Naive thymus-derived CD8-positive, alpha-beta T cell (primary cell): ENCODE results near the gene CLEC9A. TPM values are rescaled to one million over a fixed set of nuclear protein-coding genes. Genes with fewer than 3 reads are reported as not detected.

ENCODE experiments used
- ATAC-seq, 2 donors: fragments of 150-1000 bp; cut with Tn5 transposase in 1 of 2; sonication (Bioruptor Pico), chemical (Tn5 transposase) in 1 of 2; 1 replicate in 1 of 2; 2 replicates in 1 of 2; pipeline ENCODE4 v1.10.0; 2021; ENCODE audit warnings: mild to moderate bottlenecking in 2 of 2, moderate library complexity in 2 of 2
- POLR2A ChIA-PET: fragments of 350-600 bp; sonication (Branson Sonifier 250); formaldehyde crosslinking; loops from one replicate; lab custom pipeline; 2021; ENCODE audit warnings: antibody characterized with exemption; lab: Charles Lee
- DNase-seq, 10 donors: peaks; one replicate each; pipeline versions ENCODE4 v3.0.0 to v3.0.0-alpha.2; 2020 to 2022
- H3K27ac Mint-ChIP-seq, 10 donors: one replicate each; pipeline ENCODE4 v1.8.0; 2020 to 2022; ENCODE audit warnings: mild to moderate bottlenecking in 10 of 10, mixed read lengths in 10 of 10, moderate library complexity in 4 of 10, inconsistent platforms in 1 of 10
- H3K27me3 Mint-ChIP-seq, 5 donors: one replicate each; pipeline ENCODE4 v1.8.0; 2021 to 2022; ENCODE audit warnings: mixed read lengths in 5 of 5
- H3K36me3 Mint-ChIP-seq, 3 donors: one replicate each; pipeline ENCODE4 v1.8.0; 2020 to 2022; ENCODE audit warnings: mixed read lengths in 3 of 3, mild to moderate bottlenecking in 2 of 3, inconsistent platforms in 1 of 3
- H3K4me1 Mint-ChIP-seq, 4 donors: one replicate each; pipeline ENCODE4 v1.8.0; 2021 to 2022; ENCODE audit warnings: mixed read lengths in 4 of 4
- H3K4me3 Mint-ChIP-seq, 10 donors: one replicate each; pipeline ENCODE4 v1.8.0; 2020 to 2022; ENCODE audit warnings: mild to moderate bottlenecking in 10 of 10, mixed read lengths in 10 of 10, moderate library complexity in 6 of 10, inconsistent platforms in 1 of 10
- H3K9me3 Mint-ChIP-seq, 9 donors: one replicate each; pipeline ENCODE4 v1.8.0; 2020 to 2022; ENCODE audit warnings: mixed read lengths in 9 of 9, mild to moderate bottlenecking in 3 of 9, inconsistent platforms in 1 of 9, moderate library complexity in 1 of 9
- polyA plus RNA-seq, 3 donors: library from polyadenylated mRNA; unstranded; fragments of 300-500 nt; fragmentation: Illumina TruSeq; gene quantifications; one replicate each; pipeline ENCODE4 v1.2.3, GENCODE V29; 2021
- total RNA-seq, 8 experiments: library from RNA in 2 of 8; stranded (reverse) in 2 of 8; gene quantifications; one replicate each; pipeline ENCODE4 v1.2.3 and lab custom pipeline; 2021 to 2026

The CLEC9A gene
- total and polyA plus RNA-seq, 5 experiments from 2014 or later: not detected

- peaks cover 0 to 7% (median 2%) of the 10 kb centered on the region in 5 donors for H3K27me3 Mint-ChIP-seq
- H3K4me1 Mint-ChIP-seq: peaks cover 0 to 2% (median 0%) of the 10 kb centered on the region in 4 donors
- no peak overlapping the region for H3K27ac Mint-ChIP-seq
- no peaks in the 10 kb centered on the region for H3K36me3 Mint-ChIP-seq
- no peak for ATAC-seq
- POLR2A ChIA-PET: no interaction called here
- H3K4me3 Mint-ChIP-seq: no peak overlapping the region
- no peaks in the 10 kb centered on the region for H3K9me3 Mint-ChIP-seq
- DNase-seq: no peak
These were observed 2.8 kb upstream of the CLEC9A start for GRCh38 chr12:10027721-10028120.

- Mint-ChIP-seq H3K36me3 (no peaks in the 10 kb centered on the region), H3K27me3 (peaks cover 0 to 7% (median 2%) of the 10 kb centered on the region in 5 donors), H3K9me3 (no peaks in the 10 kb centered on the region), H3K4me1 (peaks cover 0 to 2% (median 0%) of the 10 kb centered on the region in 4 donors), H3K4me3 (no peak overlapping the region), H3K27ac (no peak overlapping the region)
- DNase-seq (no peak), ATAC-seq (no peak)
- POLR2A ChIA-PET: no interaction called here
These were observed 839 bp downstream of the CLEC9A start for GRCh38 chr12:10031321-10031720.

GRCh38 chr12:10031771-10032175 is 1.3 kb downstream of the CLEC9A start:
- no peak overlapping the region for H3K4me3 Mint-ChIP-seq
- H3K27me3 Mint-ChIP-seq: peaks cover 0 to 7% (median 2%) of the 10 kb centered on the region in 5 donors
- ATAC-seq: no peak
- DNase-seq: no peak
- H3K27ac Mint-ChIP-seq: no peak overlapping the region
- H3K4me1 Mint-ChIP-seq: peaks cover 0 to 2% (median 0%) of the 10 kb centered on the region in 4 donors
- POLR2A ChIA-PET: no interaction called here
- H3K36me3 Mint-ChIP-seq: no peaks in the 10 kb centered on the region
- H3K9me3 Mint-ChIP-seq: no peaks in the 10 kb centered on the region

- Mint-ChIP-seq H3K4me1 (no peaks in the 10 kb centered on the region), H3K36me3 (no peaks in the 10 kb centered on the region), H3K27ac (no peak overlapping the region), H3K4me3 (no peak overlapping the region), H3K27me3 (peaks cover 0 to 10% (median 5%) of the 10 kb centered on the region in 5 donors), H3K9me3 (no peaks in the 10 kb centered on the region)
- ATAC-seq (no peak), DNase-seq (no peak)
- POLR2A ChIA-PET: no interaction called here
These were observed 3.5 kb downstream of the CLEC9A start for GRCh38 chr12:10033783-10034545.

GRCh38 chr12:10042167-10042566 is 11.7 kb downstream of the CLEC9A start:
- no peaks in the 10 kb centered on the region for H3K9me3 Mint-ChIP-seq
- POLR2A ChIA-PET: interaction anchor here (0.6 kb wide), 1 partner anchor 229 kb away, joined by 3 read pairs; no protein-coding TSS in a partner anchor
- peaks cover 7 to 21% (median 14%) of the 10 kb centered on the region in 5 donors for H3K27me3 Mint-ChIP-seq
- DNase-seq (no peak), ATAC-seq (no peak)
- H3K4me1 Mint-ChIP-seq: no peaks in the 10 kb centered on the region
- no peak overlapping the region for H3K4me3 Mint-ChIP-seq
- H3K36me3 Mint-ChIP-seq: no peaks in the 10 kb centered on the region
- no peak overlapping the region for H3K27ac Mint-ChIP-seq

- no peak overlapping the region for H3K27ac Mint-ChIP-seq
- H3K36me3 Mint-ChIP-seq: peaks cover 0 to 5% (median 2%) of the 10 kb centered on the region in 3 donors
- peaks cover 7 to 47% (median 24%) of the 10 kb centered on the region in 5 donors for H3K27me3 Mint-ChIP-seq
- H3K9me3 Mint-ChIP-seq: peaks cover 0 to 7% (median 2%) of the 10 kb centered on the region in 9 donors
- DNase-seq (no peak), ATAC-seq (no peak)
- H3K4me3 Mint-ChIP-seq: no peak overlapping the region
- peaks cover 4 to 11% (median 6%) of the 10 kb centered on the region in 4 donors for H3K4me1 Mint-ChIP-seq
- POLR2A ChIA-PET: no interaction called here
These were observed 18.0 kb downstream of the CLEC9A start for GRCh38 chr12:10048526-10048925.

GRCh38 chr12:10052193-10052913 is 21.9 kb downstream of the CLEC9A start:
- Mint-ChIP-seq H3K27ac (no peak overlapping the region), H3K27me3 (peaks cover 10 to 31% (median 24%) of the 10 kb centered on the region in 5 donors), H3K36me3 (peaks cover 0 to 5% (median 2%) of the 10 kb centered on the region in 3 donors), H3K9me3 (peaks cover 0 to 7% (median 2%) of the 10 kb centered on the region in 9 donors), H3K4me3 (peak overlapping the region in 1 of 10 donors; percentile 6), H3K4me1 (peaks cover 4 to 11% (median 6%) of the 10 kb centered on the region in 4 donors)
- no peak for ATAC-seq
- POLR2A ChIA-PET: no interaction called here
- no peak for DNase-seq

- DNase-seq (no peak), ATAC-seq (no peak)
- Mint-ChIP-seq H3K4me1 (no peaks in the 10 kb centered on the region), H3K4me3 (no peak overlapping the region), H3K27ac (no peak overlapping the region), H3K27me3 (peaks cover 5 to 11% (median 8%) of the 10 kb centered on the region in 5 donors), H3K9me3 (no peaks in the 10 kb centered on the region), H3K36me3 (no peaks in the 10 kb centered on the region)
- POLR2A ChIA-PET: no interaction called here
These were observed 27.9 kb downstream of the CLEC9A start for GRCh38 chr12:10058387-10058786.

GRCh38 chr12:10065241-10065640 is 34.8 kb downstream of the CLEC9A start:
- DNase-seq: no peak
- no peaks in the 10 kb centered on the region for H3K36me3 Mint-ChIP-seq
- ATAC-seq: no peak
- no peaks in the 10 kb centered on the region for H3K9me3 Mint-ChIP-seq
- H3K27ac Mint-ChIP-seq: no peak overlapping the region
- POLR2A ChIA-PET: no interaction called here
- H3K27me3 Mint-ChIP-seq: peaks cover 0 to 23% (median 15%) of the 10 kb centered on the region in 5 donors
- H3K4me3 Mint-ChIP-seq: no peak overlapping the region
- peaks cover 0 to 11% (median 0%) of the 10 kb centered on the region in 4 donors for H3K4me1 Mint-ChIP-seq

- no peak for DNase-seq
These were observed 36.8 kb downstream of the CLEC9A start for GRCh38 chr12:10067264-10067663.

GRCh38 chr12:10067942-10068341 is 37.5 kb downstream of the CLEC9A start:
- Mint-ChIP-seq H3K4me1 (peaks cover 0 to 11% (median 0%) of the 10 kb centered on the region in 4 donors), H3K27me3 (peaks cover 0 to 30% (median 15%) of the 10 kb centered on the region in 5 donors), H3K36me3 (no peaks in the 10 kb centered on the region), H3K9me3 (no peaks in the 10 kb centered on the region), H3K27ac (no peak overlapping the region), H3K4me3 (no peak overlapping the region)
- no peak for DNase-seq
- no peak for ATAC-seq
- POLR2A ChIA-PET: no interaction called here

More at GRCh38 chr12:10067264-10067663, 36.8 kb downstream of the CLEC9A start:
- ATAC-seq: no peak
- Mint-ChIP-seq H3K4me3 (no peak overlapping the region), H3K27me3 (peaks cover 0 to 30% (median 15%) of the 10 kb centered on the region in 5 donors), H3K4me1 (peaks cover 0 to 11% (median 0%) of the 10 kb centered on the region in 4 donors), H3K9me3 (no peaks in the 10 kb centered on the region), H3K27ac (no peak overlapping the region), H3K36me3 (no peaks in the 10 kb centered on the region)
- POLR2A ChIA-PET: no interaction called here

GRCh38 chr12:10068644-10069043 is 38.2 kb downstream of the CLEC9A start:
- Mint-ChIP-seq H3K27me3 (peaks cover 0 to 30% (median 15%) of the 10 kb centered on the region in 5 donors), H3K27ac (no peak overlapping the region), H3K4me1 (peaks cover 0 to 11% (median 0%) of the 10 kb centered on the region in 4 donors), H3K36me3 (no peaks in the 10 kb centered on the region), H3K9me3 (no peaks in the 10 kb centered on the region), H3K4me3 (no peak overlapping the region)
- DNase-seq (no peak), ATAC-seq (no peak)
- POLR2A ChIA-PET: no interaction called here

GRCh38 chr12:10069099-10069498 is 38.6 kb downstream of the CLEC9A start:
- no peak for DNase-seq
- Mint-ChIP-seq H3K4me1 (peaks cover 0 to 11% (median 0%) of the 10 kb centered on the region in 4 donors), H3K4me3 (no peak overlapping the region), H3K27ac (no peak overlapping the region), H3K9me3 (no peaks in the 10 kb centered on the region), H3K27me3 (peaks cover 0 to 30% (median 15%) of the 10 kb centered on the region in 5 donors), H3K36me3 (no peaks in the 10 kb centered on the region)
- ATAC-seq: no peak
- POLR2A ChIA-PET: no interaction called here
